Non-pigmented ciliary epithelial cell (primary cell): ENCODE data around the gene PRXL2A.

Experiments
- DNase-seq: peaks from one replicate; pipeline ENCODE4 v3.0.0-alpha.2; 2010; ENCODE audit warnings: low read depth

PRXL2A gene

GRCh38 chr10:80461208-80462183 is 53.1 kb downstream of the PRXL2A start:
- DNase-seq = no peak

- no peak for DNase-seq
Measured at GRCh38 chr10:80462299-80462980, 54.1 kb downstream of the PRXL2A start.

- no peak for DNase-seq
Measured at GRCh38 chr10:80462981-80463741, 54.8 kb downstream of the PRXL2A start.

GRCh38 chr10:80463868-80464267 is 55.5 kb downstream of the PRXL2A start:
- no peak for DNase-seq

- DNase-seq = no peak
Measured at GRCh38 chr10:80464557-80465450, 56.5 kb downstream of the PRXL2A start.

- DNase-seq = no peak
Measured at GRCh38 chr10:80465451-80465835, 57.1 kb downstream of the PRXL2A start.

- no peak for DNase-seq
Measured at GRCh38 chr10:80465839-80466590, 57.7 kb downstream of the PRXL2A start.

- DNase-seq = no peak
Measured at GRCh38 chr10:80466724-80467326, 58.5 kb downstream of the PRXL2A start.

GRCh38 chr10:80468002-80468401 is 59.7 kb downstream of the PRXL2A start:
- DNase-seq = no peak

- no peak for DNase-seq
Measured at GRCh38 chr10:80468806-80469421, 60.6 kb downstream of the PRXL2A start.

- DNase-seq = no peak
Measured at GRCh38 chr10:80470266-80470665, 61.9 kb downstream of the PRXL2A start.

- DNase-seq = no peak
Measured at GRCh38 chr10:80471001-80471400, 62.6 kb downstream of the PRXL2A start.

- no peak for DNase-seq
Measured at GRCh38 chr10:80471715-80472233, 63.4 kb downstream of the PRXL2A start.

GRCh38 chr10:80472234-80473095 is 64.1 kb downstream of the PRXL2A start:
- peak; percentile 62 for DNase-seq

GRCh38 chr10:80473096-80473657 is 64.8 kb downstream of the PRXL2A start:
- DNase-seq = no peak

- no peak for DNase-seq
Measured at GRCh38 chr10:80473692-80474596, 65.6 kb downstream of the PRXL2A start.

GRCh38 chr10:80474597-80474910 is 66.2 kb downstream of the PRXL2A start:
- no peak for DNase-seq
